AG04450 (cell line): ENCODE data around the gene CPA5. TPM values are rescaled to one million over a fixed set of nuclear protein-coding genes. Genes with fewer than 3 reads are reported as not detected.

Experiments used
- CTCF ChIA-PET: fragments of 300-600, 350-600 bp; formaldehyde crosslinking; extraction: SDS; loops from one replicate; lab custom pipeline; 2022; ENCODE audit warnings: antibody characterized with exemption, inconsistent platforms; lab: Charles Lee
- POLR2A ChIA-PET: fragments of 350-600 bp; formaldehyde crosslinking; extraction: SDS; loops from one replicate; lab custom pipeline; 2021; ENCODE audit warnings: antibody characterized with exemption, inconsistent platforms; lab: Yijun Ruan, JAX
- DNase-seq: peaks from one replicate; pipeline ENCODE4 v3.0.0-alpha.2; 2011; ENCODE audit warnings: low read depth, low spot score
- H3K27ac ChIP-seq: one replicate; pipeline ENCODE4 v1.5.1; 2012; ENCODE audit warnings: low read depth, low read length, control low read depth
- H3K27me3 ChIP-seq: one replicate; pipeline ENCODE4 v1.6.0; 2012; ENCODE audit warnings: low read length; ENCODE audit not compliant: control insufficient read depth, insufficient read depth
- H3K4me3 ChIP-seq: 2 replicates; pipeline ENCODE4 v1.5.1; 2011; ENCODE audit warnings: mild to moderate bottlenecking, low read depth, low read length, control low read depth
- H3K9me3 ChIP-seq: 2 replicates; pipeline ENCODE4 v1.5.1; 2012; ENCODE audit warnings: low read length; ENCODE audit not compliant: control insufficient read depth, insufficient read depth
- CTCF ChIP-seq: IDR thresholded peaks from 2 replicates; pipeline ENCODE4 v1.5.1; 2011; ENCODE audit warnings: low read depth, low read length, control low read depth, inconsistent platforms
- polyA plus RNA-seq: library from polyadenylated mRNA; depleted of rRNA; stranded (reverse); fragments of >200 nt; gene quantifications from 2 replicates; pipeline ENCODE4 v1.2.3, GENCODE V29; 2011

The CPA5 gene
- polyA plus RNA-seq, 1 experiment: 0.14 TPM

- DNase-seq: no peak
- peaks cover 2% of the 10 kb centered on the region; the same call in 1 of the 2 replicates for H3K9me3 ChIP-seq
- no peaks in the 10 kb centered on the region for H3K27me3 ChIP-seq
These were observed 44.8 kb upstream of the CPA5 start for GRCh38 chr7:130299866-130300265.

GRCh38 chr7:130301501-130302020 is 43.1 kb upstream of the CPA5 start:
- no peak overlapping the region for H3K4me3 ChIP-seq
- no peak overlapping the region for H3K27ac ChIP-seq
- TF ChIP-seq CTCF: no peak
- CTCF ChIA-PET: interaction anchor here (0.9 kb wide), 1 partner anchor 24 kb away, joined by 3 read pairs; no protein-coding TSS in a partner anchor
- no peaks in the 10 kb centered on the region for H3K27me3 ChIP-seq
- DNase-seq: no peak
- H3K9me3 ChIP-seq: no peaks in the 10 kb centered on the region; the same call in 1 of the 2 replicates
- POLR2A ChIA-PET: no interaction called here

More at GRCh38 chr7:130299866-130300265, 44.8 kb upstream of the CPA5 start:
- TF ChIP-seq CTCF: no peak
- ChIA-PET CTCF (no interaction called here), POLR2A (no interaction called here)
- Histone ChIP-seq H3K4me3 (no peak overlapping the region), H3K27ac (no peak overlapping the region)

GRCh38 chr7:130302649-130303048 is 42.0 kb upstream of the CPA5 start:
- no peaks in the 10 kb centered on the region for H3K27me3 ChIP-seq
- H3K27ac ChIP-seq: no peak overlapping the region
- H3K9me3 ChIP-seq: no peaks in the 10 kb centered on the region; the same call in 1 of the 2 replicates
- POLR2A ChIA-PET: no interaction called here
- CTCF ChIA-PET: interaction anchor here (0.6 to 0.9 kb wide), 2 partner anchors 25 to 183 kb away, joined by 3 to 11 read pairs; no protein-coding TSS in a partner anchor
- H3K4me3 ChIP-seq: no peak overlapping the region
- no peak for DNase-seq
- TF ChIP-seq CTCF: no peak

GRCh38 chr7:130303127-130303526 is 41.5 kb upstream of the CPA5 start:
- ChIA-PET POLR2A (no interaction called here), CTCF (no interaction called here)
- no peak overlapping the region for H3K4me3 ChIP-seq
- no peak for DNase-seq
- TF ChIP-seq CTCF: no peak
- H3K9me3 ChIP-seq: no peaks in the 10 kb centered on the region; the same call in 1 of the 2 replicates
- no peaks in the 10 kb centered on the region for H3K27me3 ChIP-seq
- H3K27ac ChIP-seq: no peak overlapping the region

- ChIA-PET CTCF (no interaction called here), POLR2A (no interaction called here)
- Histone ChIP-seq H3K27ac (no peak overlapping the region), H3K27me3 (no peaks in the 10 kb centered on the region), H3K9me3 (no peaks in the 10 kb centered on the region; the same call in 1 of the 2 replicates), H3K4me3 (no peak overlapping the region)
- no peak for DNase-seq
- no peak for TF ChIP-seq CTCF
These were observed 41.1 kb upstream of the CPA5 start for GRCh38 chr7:130303551-130303950.
